Measurements from ENCODE around the gene NOL11.
A peak's percentile ranks its signal among the peaks of the same experiment; 100 is the strongest.
"Not testable (repeated sequence)": the region's sequence is repeated elsewhere in the genome, so short reads cannot be mapped to it uniquely, and the experiment has no call there.

Gene NOL11

DNA sequence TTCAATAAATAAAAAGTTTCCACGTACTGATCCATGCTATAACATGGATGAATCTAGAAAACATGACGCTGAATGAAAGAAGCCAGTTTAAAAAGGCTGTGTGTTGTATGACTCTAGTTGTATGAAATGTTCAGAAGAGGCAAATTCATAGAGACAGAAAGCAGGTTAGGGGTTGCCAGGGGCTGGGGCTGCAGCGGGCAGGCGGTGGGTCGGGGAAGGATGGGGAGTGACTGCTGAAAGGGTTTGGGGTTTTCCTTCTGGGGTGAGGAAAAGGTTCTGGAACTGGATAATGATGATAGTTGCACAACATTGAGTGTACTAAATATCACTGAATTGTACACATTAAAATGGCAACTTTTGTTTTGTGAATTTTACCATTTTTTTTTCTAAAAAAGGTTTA is 36.3 kb downstream of the NOL11 start:
- DNase-seq (ENCODE audit: low read depth, low spot score), result no peak

DNA sequence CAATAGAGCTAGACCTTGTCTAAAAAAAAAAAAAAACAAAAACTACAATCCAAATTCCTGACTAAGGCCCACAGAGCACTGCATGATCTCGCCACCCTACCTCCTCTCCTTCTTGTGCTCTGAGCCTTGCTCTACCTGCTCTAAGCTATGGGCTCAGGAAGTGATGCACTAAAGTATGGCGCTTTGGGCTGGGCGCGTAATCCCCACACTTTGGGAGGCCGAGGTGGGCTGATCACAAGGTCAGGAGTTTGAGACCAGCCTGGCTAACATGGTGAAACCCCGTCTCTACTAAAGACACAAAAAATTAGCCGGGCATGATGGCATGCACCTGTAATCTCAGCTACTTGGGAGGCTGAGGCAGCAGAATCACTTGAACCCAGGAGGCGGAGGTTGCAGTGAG is 37.0 kb downstream of the NOL11 start:
- DNase-seq (ENCODE audit: low read depth, low spot score), result not testable (repeated sequence)

DNA sequence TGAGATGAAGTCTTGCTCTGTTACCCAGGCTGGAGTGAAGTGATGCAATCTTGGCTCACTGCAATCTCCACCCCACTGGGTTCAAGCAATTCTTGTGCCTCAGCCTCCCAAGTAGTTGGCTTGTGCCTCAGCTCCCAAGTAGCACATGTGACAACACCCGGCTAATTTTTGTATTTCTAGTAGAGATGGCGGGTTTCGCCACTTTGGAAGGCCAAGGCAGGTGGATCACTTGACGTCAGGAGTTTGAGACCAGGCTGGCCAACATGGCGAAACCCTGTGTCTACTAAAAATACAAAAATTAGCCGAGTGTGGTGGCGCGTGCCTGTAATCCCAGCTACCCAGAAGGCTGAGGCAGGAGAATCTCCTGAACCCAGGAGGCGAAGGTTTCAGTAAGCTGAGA is 39.0 kb downstream of the NOL11 start:
- not testable (repeated sequence) for DNase-seq (ENCODE audit: low read depth, low spot score)

DNA sequence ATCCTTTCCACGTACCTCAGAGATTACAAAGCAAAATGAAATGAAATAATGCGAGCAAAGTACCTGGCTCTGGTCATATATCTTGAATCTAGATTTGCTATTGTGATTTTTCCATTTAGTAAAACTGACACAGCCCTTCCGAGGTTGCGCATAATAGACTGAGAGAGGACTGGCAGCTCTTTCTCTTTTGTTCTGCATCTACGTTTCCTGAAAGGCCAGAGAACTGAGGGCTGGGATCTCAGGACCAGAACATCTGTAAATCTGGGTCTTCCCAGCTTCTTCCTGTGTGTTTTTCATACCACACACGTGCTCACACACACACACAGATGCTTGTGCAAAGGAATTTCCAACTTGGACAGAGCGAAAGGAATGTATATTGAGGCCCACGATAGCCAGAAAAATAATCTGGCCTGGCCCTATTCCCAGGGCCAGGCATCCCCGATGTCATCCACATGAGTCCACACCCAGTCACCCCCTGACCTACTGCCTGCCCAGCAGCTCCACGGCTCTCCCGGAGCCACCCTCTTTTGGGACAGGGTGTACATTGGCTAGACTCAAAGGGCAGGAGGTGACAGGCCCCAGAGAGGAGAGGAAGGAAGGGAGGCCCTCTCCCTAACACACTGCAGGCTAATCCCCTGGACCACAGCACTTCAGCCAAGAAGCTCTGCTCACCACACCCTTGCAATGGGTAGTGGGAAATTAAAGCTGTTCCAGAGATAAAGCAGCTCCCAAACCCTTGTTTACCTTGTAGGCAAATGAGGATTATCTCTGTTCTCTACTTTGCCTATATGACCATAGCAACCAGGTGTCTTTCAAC is 41.8 kb downstream of the NOL11 start:
- no peak for DNase-seq (ENCODE audit: low read depth, low spot score)

DNA sequence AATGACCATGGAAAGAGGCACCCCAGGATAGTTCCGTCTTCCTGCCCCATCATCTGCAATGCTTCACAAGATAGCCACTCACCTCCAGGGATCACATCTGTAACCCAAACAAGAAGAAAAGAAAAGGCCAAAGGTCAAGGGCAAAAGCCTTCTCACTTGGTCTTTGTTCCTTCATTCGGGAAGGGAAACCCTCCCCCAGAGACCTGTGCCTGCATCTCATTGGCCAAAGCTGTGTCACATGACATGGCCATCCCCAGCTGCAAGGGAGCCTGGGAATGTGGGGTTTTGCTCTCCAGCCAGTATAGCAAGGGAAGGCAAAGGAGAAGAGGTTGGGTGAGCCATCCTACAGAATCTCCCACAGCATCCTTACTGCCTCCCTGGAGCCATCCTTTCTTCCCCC is 47.9 kb downstream of the NOL11 start:
- no peak for DNase-seq (ENCODE audit: low read depth, low spot score)

DNA sequence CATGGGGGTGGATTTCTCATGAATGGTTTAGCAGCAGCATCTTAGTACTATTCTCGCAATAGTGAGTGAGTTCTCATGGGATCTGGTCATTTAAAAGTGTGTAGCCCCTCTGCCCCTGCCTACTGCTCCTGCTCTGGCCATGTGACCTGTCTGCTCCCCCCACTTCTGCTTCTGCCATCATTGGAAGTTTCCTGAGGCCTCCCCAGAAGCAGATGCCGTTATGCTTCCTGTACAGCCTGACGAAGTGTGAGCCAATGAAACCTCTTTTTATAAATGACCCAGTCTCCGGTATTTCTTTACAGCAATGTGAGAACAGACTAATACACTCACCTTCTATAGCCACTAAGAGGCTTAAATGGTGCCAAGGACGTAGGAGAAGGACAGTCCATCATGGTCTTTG is 51.5 kb downstream of the NOL11 start:
- no peak for DNase-seq (ENCODE audit: low read depth, low spot score)

DNA sequence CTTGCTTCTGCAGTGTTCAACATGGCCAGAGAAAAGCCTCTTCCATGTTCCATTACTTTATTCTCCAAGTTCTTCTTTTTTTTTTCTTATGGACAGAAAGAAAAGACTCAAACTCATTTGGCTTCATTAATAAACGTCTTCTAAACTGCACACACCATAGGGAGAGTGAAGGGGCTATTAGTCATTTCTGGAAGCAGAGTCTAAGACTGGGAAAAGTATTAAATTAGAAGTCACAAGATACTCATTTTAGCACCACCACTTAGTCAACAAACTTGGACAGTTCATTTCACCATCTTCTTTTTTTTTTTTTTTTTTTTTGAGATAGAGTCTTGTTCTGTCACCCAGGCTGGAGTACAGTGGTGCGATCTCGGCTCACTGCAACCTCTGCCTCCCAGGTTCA is 52.8 kb downstream of the NOL11 start:
- DNase-seq (ENCODE audit: low read depth, low spot score), result no peak

DNA sequence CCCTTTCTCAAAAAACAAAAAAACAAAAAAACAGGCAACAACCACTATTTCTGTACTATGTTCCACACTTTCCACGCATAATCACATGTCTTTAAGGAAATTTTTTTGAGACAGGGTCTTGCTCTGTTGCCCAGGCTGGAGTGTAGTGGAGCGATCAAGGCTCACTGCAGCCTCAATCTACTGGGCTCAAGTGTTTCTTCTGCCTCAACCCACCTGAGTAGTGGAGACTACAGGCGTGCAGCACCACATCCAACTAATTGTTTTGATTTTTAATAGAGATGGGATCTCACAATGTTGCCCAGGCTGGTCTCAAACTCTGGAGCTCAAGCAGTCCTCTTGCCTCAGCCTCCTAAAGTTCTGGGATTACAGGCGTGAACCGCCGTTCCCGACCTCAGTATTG is 54.9 kb downstream of the NOL11 start:
- DNase-seq (ENCODE audit: low read depth, low spot score), result no peak

DNA sequence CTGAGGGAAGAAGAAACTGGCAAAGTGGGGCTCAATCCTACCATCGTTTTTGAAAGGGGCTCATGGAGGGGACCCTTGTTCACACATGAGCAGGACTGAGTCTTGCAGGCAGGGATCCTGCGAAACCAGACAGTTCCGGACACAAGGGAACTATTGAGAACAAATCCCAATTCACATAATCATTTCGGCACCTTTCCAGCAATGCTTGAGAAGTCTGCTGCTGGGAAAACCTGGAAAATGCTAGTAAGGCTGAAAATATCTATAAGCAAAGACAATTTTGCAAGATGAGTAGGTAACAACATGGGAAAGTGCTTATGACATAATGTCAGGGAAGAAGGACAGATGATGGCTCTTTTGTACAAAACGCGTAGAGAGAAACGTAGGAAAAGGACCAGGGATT is 55.5 kb downstream of the NOL11 start:
- no peak for DNase-seq (ENCODE audit: low read depth, low spot score)

DNA sequence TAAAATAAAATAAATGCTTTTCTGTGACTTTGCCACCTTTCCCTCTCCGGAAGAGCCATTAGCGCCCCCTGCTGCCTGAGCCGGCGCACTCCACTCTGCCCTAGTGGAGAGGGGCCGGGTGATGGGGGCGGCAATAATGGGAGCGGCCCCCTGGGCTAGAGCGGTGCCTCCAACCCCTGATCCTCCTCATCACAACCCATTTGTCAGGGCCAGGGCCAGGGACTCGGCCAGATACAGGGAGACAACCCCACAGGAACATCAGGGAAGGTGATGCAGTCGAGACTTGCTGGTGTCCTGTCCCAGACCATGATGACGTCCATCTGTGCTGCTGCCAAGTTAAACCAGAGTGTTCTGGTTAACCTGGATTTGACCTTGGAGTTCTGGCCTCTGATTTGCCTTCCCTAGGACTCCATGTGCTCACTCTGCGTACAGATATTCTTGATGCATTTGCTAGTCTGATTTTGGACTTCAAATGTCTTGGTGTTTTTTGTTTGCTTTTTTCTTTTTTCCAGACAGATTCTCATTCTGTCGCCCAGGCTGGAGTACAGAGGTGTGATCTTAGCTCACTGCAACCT is 61.4 kb downstream of the NOL11 start:
- peak; percentile 93 for DNase-seq (ENCODE audit: low read depth, low spot score)

DNA sequence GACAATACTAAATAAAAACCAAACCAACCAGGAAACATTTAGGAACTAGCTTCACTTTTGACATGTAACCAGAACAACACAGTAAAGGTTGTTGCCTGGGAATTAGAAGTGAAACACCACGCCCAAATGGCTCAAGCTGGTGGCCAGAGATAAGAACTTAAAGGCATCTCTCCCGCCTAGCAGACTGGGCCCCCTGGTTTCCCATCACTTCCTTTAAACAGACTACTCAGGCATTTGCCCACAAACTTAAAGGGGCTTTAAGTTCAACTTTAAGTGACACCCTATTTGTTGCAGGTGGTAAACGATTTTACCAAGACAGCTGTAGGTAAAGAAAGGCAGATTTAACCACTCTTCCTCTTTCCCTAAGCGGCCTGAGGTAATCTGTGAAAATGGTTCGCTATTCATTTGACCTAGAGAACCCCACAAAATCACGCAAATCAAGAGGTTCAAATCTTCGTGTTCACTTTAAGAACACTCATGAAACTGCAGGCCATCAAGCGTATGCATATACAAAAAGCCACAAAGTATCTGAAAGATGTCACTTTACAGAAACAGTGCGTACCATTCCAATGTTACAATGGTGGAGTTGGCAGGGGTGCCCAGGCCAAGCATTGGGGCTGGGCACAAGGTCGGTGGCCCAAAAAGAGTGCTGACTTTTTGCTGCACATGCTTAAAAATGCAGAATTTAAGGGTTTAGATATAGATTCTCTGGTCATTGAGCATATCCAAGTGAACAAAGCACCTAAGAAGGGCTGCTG is 66.8 kb downstream of the NOL11 start:
- no peak for DNase-seq (ENCODE audit: low read depth, low spot score)

DNA sequence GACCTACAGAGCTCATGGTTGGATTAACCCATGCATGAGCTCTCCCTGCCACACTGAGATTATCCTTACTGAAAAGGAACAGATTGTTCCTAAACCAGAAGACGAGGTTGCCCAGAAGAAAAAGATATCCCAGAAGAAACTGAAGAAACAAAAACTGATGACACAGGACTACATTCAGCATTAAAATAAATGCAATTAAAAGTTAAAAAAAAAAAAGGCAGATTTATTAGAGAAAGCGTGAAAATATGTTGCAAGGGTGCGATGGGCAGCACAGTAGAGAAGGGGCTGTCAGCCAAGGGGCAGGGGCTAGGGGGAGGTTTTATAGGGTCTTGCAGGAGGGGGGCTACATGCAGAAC is 67.4 kb downstream of the NOL11 start:
- no peak for DNase-seq (ENCODE audit: low read depth, low spot score)

DNA sequence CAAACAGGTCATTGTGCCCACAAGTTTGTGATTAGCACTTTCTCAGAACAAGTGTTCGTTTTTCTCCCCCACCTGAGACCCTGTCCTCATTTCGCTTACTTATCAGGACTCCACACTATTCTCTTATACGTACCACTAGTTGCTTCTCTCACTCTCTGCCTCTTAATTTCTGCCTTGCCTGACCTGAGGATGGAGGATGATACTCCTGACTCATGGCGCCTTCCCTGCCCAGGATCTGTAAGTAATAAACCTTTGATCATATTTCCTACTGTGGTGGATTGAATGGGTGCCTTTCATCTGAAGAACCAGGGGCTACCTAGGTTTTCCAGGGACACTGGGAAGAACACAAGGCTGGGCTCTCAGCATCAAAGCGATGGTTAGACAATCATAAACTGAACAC is 67.8 kb downstream of the NOL11 start:
- DNase-seq (ENCODE audit: low read depth, low spot score), result no peak

Data from ELF-1 (cell line).